ENCODE results near the gene ZXDC. TPM values are rescaled to one million over a fixed set of nuclear protein-coding genes. Genes with fewer than 3 reads are reported as not detected.

The ZXDC gene
- total and polyA plus RNA-seq, 7 experiments from 2014 or later = 10.3 to 71.9 (median 61.0) TPM

GRCh38 chr3:126461450-126462070 lies 14.1 kb downstream of the ZXDC start:
- Mint-ChIP-seq H3K4me3 (no peak overlapping the region), H3K27me3 (no peaks in the 10 kb centered on the region), H3K9me3 (no peaks in the 10 kb centered on the region), H3K36me3 (peaks cover 17 to 61% (median 27%) of the 10 kb centered on the region in 5 donors), H3K4me1 (peaks cover 8 to 33% (median 21%) of the 10 kb centered on the region in 7 donors), H3K27ac (no peak overlapping the region)
- intact Hi-C loops (cut with micrococcal nuclease) = no loop called here
- Histone ChIP-seq H3K4me1 (ENCODE audit: control insufficient read depth in 2 of 2, insufficient read depth in 2 of 2, low read length in 2 of 2) (no peaks in the 10 kb centered on the region), H3K36me3 (ENCODE audit: control insufficient read depth in 2 of 3, insufficient read depth in 3 of 3, low read length in 3 of 3) (peaks cover 33 to 79% (median 41%) of the 10 kb centered on the region in 3 experiments), H3K4me3 (ENCODE audit: low read length) (no peak overlapping the region), H3K27me3 (ENCODE audit: control insufficient read depth in 2 of 2, insufficient read depth in 2 of 2, low read length in 2 of 2) (no peaks in the 10 kb centered on the region), H3K27ac (ENCODE audit: low read depth, low read length) (no peak overlapping the region), H3K9me3 (ENCODE audit: control insufficient read depth in 2 of 3, low read length in 3 of 3) (no peaks in the 10 kb centered on the region)
- ATAC-seq (no peak), DNase-seq (no peak)
- ChIA-PET POLR2A (interaction anchor here (0.7 kb wide), 1 partner anchor 13 kb away, joined by 3 read pairs; no protein-coding TSS in a partner anchor), CTCF (no interaction called here)

GRCh38 chr3:126460381-126460780 lies 15.3 kb downstream of the ZXDC start:
- no peak overlapping the region for H3K4me3 ChIP-seq (ENCODE audit: low read length)
- no peak overlapping the region for H3K27ac Mint-ChIP-seq
- peaks cover 7 to 26% (median 15%) of the 10 kb centered on the region in 7 donors for H3K4me1 Mint-ChIP-seq
- no peak overlapping the region for H3K4me3 Mint-ChIP-seq
- H3K27me3 Mint-ChIP-seq = no peaks in the 10 kb centered on the region
- ATAC-seq (no peak), DNase-seq (no peak)
- no peaks in the 10 kb centered on the region for H3K9me3 Mint-ChIP-seq
- no peaks in the 10 kb centered on the region for H3K9me3 ChIP-seq (ENCODE audit: control insufficient read depth in 2 of 3, low read length in 3 of 3)
- H3K36me3 Mint-ChIP-seq = peaks cover 9 to 55% (median 21%) of the 10 kb centered on the region in 5 donors
- peaks cover 30 to 78% (median 33%) of the 10 kb centered on the region in 3 experiments for H3K36me3 ChIP-seq (ENCODE audit: control insufficient read depth in 2 of 3, insufficient read depth in 3 of 3, low read length in 3 of 3)
- POLR2A ChIA-PET = no interaction called here
- intact Hi-C loops (cut with micrococcal nuclease) = no loop called here
- no peaks in the 10 kb centered on the region for H3K27me3 ChIP-seq (ENCODE audit: control insufficient read depth in 2 of 2, insufficient read depth in 2 of 2, low read length in 2 of 2)
- CTCF ChIA-PET = no interaction called here
- H3K4me1 ChIP-seq (ENCODE audit: control insufficient read depth in 2 of 2, insufficient read depth in 2 of 2, low read length in 2 of 2) = no peaks in the 10 kb centered on the region
- H3K27ac ChIP-seq (ENCODE audit: low read depth, low read length) = no peak overlapping the region

DNA sequence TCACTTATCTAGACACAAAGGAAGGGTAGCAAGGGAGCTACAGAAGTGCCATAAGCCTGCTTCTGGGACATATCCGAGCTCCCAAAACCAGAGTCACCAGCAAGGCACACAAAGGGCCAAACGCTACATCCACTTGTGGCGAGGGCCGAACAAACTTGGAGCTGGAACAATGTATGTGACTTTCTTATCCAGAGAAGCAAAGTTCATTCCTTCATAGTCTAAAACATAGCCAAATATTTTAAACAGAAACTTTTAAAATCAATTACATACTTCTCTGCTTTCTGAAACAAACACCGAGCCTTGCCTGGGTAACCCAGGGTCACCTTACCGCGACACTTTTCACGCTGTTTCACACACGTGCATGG lies 15.9 kb downstream of the ZXDC start:
- no peak overlapping the region for H3K27ac ChIP-seq (ENCODE audit: low read depth, low read length)
- no peaks in the 10 kb centered on the region for H3K27me3 ChIP-seq (ENCODE audit: control insufficient read depth in 2 of 2, insufficient read depth in 2 of 2, low read length in 2 of 2)
- ChIA-PET CTCF (no interaction called here), POLR2A (no interaction called here)
- H3K4me3 ChIP-seq (ENCODE audit: low read length) = no peak overlapping the region
- Mint-ChIP-seq H3K4me1 (peaks cover 6 to 27% (median 18%) of the 10 kb centered on the region in 7 donors), H3K9me3 (no peaks in the 10 kb centered on the region), H3K36me3 (peaks cover 8 to 56% (median 21%) of the 10 kb centered on the region in 5 donors), H3K4me3 (no peak overlapping the region), H3K27ac (no peak overlapping the region), H3K27me3 (no peaks in the 10 kb centered on the region)
- no peaks in the 10 kb centered on the region for H3K4me1 ChIP-seq (ENCODE audit: control insufficient read depth in 2 of 2, insufficient read depth in 2 of 2, low read length in 2 of 2)
- DNase-seq (no peak), ATAC-seq (no peak)
- peaks cover 24 to 76% (median 30%) of the 10 kb centered on the region in 3 experiments for H3K36me3 ChIP-seq (ENCODE audit: control insufficient read depth in 2 of 3, insufficient read depth in 3 of 3, low read length in 3 of 3)
- intact Hi-C loops (cut with micrococcal nuclease) = no loop called here
- no peaks in the 10 kb centered on the region for H3K9me3 ChIP-seq (ENCODE audit: control insufficient read depth in 2 of 3, low read length in 3 of 3)

- CTCF ChIA-PET = no interaction called here
- H3K27me3 ChIP-seq (ENCODE audit: control insufficient read depth in 2 of 2, insufficient read depth in 2 of 2, low read length in 2 of 2) = no peaks in the 10 kb centered on the region
- Mint-ChIP-seq H3K36me3 (peaks cover 4 to 55% (median 22%) of the 10 kb centered on the region in 5 donors), H3K9me3 (no peaks in the 10 kb centered on the region), H3K4me1 (peaks cover 6 to 23% (median 19%) of the 10 kb centered on the region in 7 donors), H3K4me3 (no peak overlapping the region), H3K27ac (no peak overlapping the region), H3K27me3 (no peaks in the 10 kb centered on the region)
- ATAC-seq (no peak), DNase-seq (no peak)
- intact Hi-C loops (cut with micrococcal nuclease) = no loop called here
- H3K9me3 ChIP-seq (ENCODE audit: control insufficient read depth in 2 of 3, low read length in 3 of 3) = no peaks in the 10 kb centered on the region
- H3K4me3 ChIP-seq (ENCODE audit: low read length) = no peak overlapping the region
- POLR2A ChIA-PET = interaction anchor here (0.6 kb wide), 1 partner anchor 16 kb away, joined by 6 read pairs; no protein-coding TSS in a partner anchor
- H3K36me3 ChIP-seq (ENCODE audit: control insufficient read depth in 2 of 3, insufficient read depth in 3 of 3, low read length in 3 of 3) = peaks cover 19 to 76% (median 26%) of the 10 kb centered on the region in 3 experiments
- H3K27ac ChIP-seq (ENCODE audit: low read depth, low read length) = no peak overlapping the region
- no peaks in the 10 kb centered on the region for H3K4me1 ChIP-seq (ENCODE audit: control insufficient read depth in 2 of 2, insufficient read depth in 2 of 2, low read length in 2 of 2)
These were observed 16.5 kb downstream of the ZXDC start for GRCh38 chr3:126459111-126459762.

DNA sequence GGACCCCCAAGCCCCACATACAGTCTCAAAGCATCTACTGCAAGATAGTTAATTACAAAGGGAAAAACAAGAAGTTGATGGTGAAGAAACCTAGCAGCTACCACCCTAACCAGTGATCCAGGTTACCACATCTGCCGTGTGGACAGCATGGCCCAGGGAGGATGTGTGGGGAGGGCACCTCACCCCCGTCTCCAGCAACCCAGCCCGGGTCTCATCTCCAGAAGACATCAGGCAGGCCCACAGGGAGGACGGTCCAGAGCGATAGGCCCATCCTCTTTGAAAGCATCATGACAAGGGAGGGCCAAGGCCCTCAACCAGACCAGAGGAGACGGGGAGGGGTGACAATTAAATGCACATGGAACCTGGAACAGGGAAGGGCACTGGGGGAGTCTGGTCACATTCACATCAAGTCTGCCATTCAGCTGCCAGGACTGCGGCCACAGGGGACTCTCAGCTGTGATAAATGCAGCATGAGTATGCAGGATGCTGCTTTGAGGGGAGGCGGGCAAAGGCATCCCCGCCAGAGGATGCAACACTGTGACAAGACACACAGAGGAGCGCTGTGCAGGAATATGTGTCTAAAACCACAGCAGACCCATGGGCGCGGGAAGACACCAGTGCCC lies 18.8 kb downstream of the ZXDC start:
- ATAC-seq (no peak), DNase-seq (no peak)
- Histone ChIP-seq H3K9me3 (ENCODE audit: control insufficient read depth in 2 of 3, low read length in 3 of 3) (no peaks in the 10 kb centered on the region), H3K4me3 (ENCODE audit: low read length) (no peak overlapping the region), H3K27ac (ENCODE audit: low read depth, low read length) (no peak overlapping the region), H3K36me3 (ENCODE audit: control insufficient read depth in 2 of 3, insufficient read depth in 3 of 3, low read length in 3 of 3) (peaks cover 8 to 81% (median 16%) of the 10 kb centered on the region in 3 experiments), H3K27me3 (ENCODE audit: control insufficient read depth in 2 of 2, insufficient read depth in 2 of 2, low read length in 2 of 2) (no peaks in the 10 kb centered on the region), H3K4me1 (ENCODE audit: control insufficient read depth in 2 of 2, insufficient read depth in 2 of 2, low read length in 2 of 2) (no peaks in the 10 kb centered on the region)
- intact Hi-C loops (cut with micrococcal nuclease) = no loop called here
- ChIA-PET POLR2A (no interaction called here), CTCF (no interaction called here)
- Mint-ChIP-seq H3K4me1 (peaks cover 6 to 20% (median 19%) of the 10 kb centered on the region in 7 donors), H3K27me3 (no peaks in the 10 kb centered on the region), H3K27ac (peak overlapping the region in 1 of 9 donors; percentile 52), H3K4me3 (no peak overlapping the region), H3K9me3 (no peaks in the 10 kb centered on the region), H3K36me3 (peaks cover 6 to 58% (median 30%) of the 10 kb centered on the region in 5 donors)

GRCh38 chr3:126456211-126456610 lies 19.5 kb downstream of the ZXDC start:
- ATAC-seq (no peak), DNase-seq (no peak)
- no peaks in the 10 kb centered on the region for H3K9me3 ChIP-seq (ENCODE audit: control insufficient read depth in 2 of 3, low read length in 3 of 3)
- Mint-ChIP-seq H3K36me3 (peaks cover 11 to 59% (median 32%) of the 10 kb centered on the region in 5 donors), H3K4me3 (no peak overlapping the region), H3K27ac (no peak overlapping the region), H3K9me3 (no peaks in the 10 kb centered on the region), H3K27me3 (no peaks in the 10 kb centered on the region), H3K4me1 (peaks cover 5 to 27% (median 14%) of the 10 kb centered on the region in 7 donors)
- peaks cover 8 to 81% (median 10%) of the 10 kb centered on the region in 3 experiments for H3K36me3 ChIP-seq (ENCODE audit: control insufficient read depth in 2 of 3, insufficient read depth in 3 of 3, low read length in 3 of 3)
- H3K4me3 ChIP-seq (ENCODE audit: low read length) = no peak overlapping the region
- no peaks in the 10 kb centered on the region for H3K27me3 ChIP-seq (ENCODE audit: control insufficient read depth in 2 of 2, insufficient read depth in 2 of 2, low read length in 2 of 2)
- ChIA-PET CTCF (no interaction called here), POLR2A (no interaction called here)
- H3K27ac ChIP-seq (ENCODE audit: low read depth, low read length) = no peak overlapping the region
- H3K4me1 ChIP-seq (ENCODE audit: control insufficient read depth in 2 of 2, insufficient read depth in 2 of 2, low read length in 2 of 2) = no peaks in the 10 kb centered on the region
- intact Hi-C loops (cut with micrococcal nuclease) = no loop called here

All from naive thymus-derived CD4-positive, alpha-beta T cell (primary cell).